Measurements from ENCODE around the gene ZBTB20. TPM values are rescaled to one million over a fixed set of nuclear protein-coding genes. Genes with fewer than 3 reads are reported as not detected.

Gene ZBTB20
- polyA plus RNA-seq, 1 donor from 2014 or later, result 4.8 TPM

DNA sequence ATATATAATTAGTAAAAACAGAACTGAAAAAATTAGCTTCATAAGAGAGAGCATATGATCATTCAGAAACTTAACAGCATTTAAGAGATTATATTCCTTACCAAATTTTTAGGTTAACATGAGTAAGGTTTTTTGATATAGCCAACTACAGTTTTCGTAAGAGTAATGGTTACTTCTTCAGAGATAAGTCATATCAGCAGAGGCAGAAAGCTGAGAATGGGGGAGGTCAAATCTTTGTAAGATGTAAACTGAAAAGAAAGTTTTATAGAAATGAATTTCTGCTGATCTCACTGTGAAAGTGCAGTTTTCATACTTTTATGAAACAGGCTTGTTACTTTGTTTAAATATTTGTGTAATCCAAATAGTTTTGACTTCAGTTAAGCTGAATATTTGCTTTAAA, 193.3 kb downstream of the ZBTB20 start:
- Histone ChIP-seq H3K79me2 (replicated peaks; ENCODE audit: insufficient read depth, low read length) (no peaks in the 10 kb centered on the region), H3K9me3 (ENCODE audit: low read length) (no peaks in the 10 kb centered on the region), H3K36me3 (ENCODE audit: insufficient read depth, low read length) (no peaks in the 10 kb centered on the region), H3K9me2 (ENCODE audit: insufficient read depth, low read length) (no peaks in the 10 kb centered on the region), H3F3A (ENCODE audit: insufficient read depth, low read length, poor library complexity, severe bottlenecking) (no peaks in the 10 kb centered on the region), H3K27me3 (ENCODE audit: insufficient read depth, low read depth, low read length) (no peaks in the 10 kb centered on the region), H3K4me2 (ENCODE audit: low read length) (no peak overlapping the region), H3K27ac (ENCODE audit: low read length) (no peak overlapping the region), H3K4me3 (ENCODE audit: low read length) (no peak overlapping the region), H4K20me1 (ENCODE audit: insufficient read depth) (no peaks in the 10 kb centered on the region), H3K9ac (ENCODE audit: low read length) (no peak overlapping the region), H2AFZ (ENCODE audit: low read depth, low read length) (no peak overlapping the region)
- TF ChIP-seq RAD21 (conservative IDR thresholded peaks at IDR 0.05) (no peak), EZH2 (IDR thresholded peaks at IDR 0.05; ENCODE audit: borderline replicate concordance, insufficient read depth, low read length, poor library complexity, severe bottlenecking) (no peak), POLR2AphosphoS5 (IDR thresholded peaks at IDR 0.05) (no peak), EP300 (conservative IDR thresholded peaks at IDR 0.05; ENCODE audit: poor library complexity, severe bottlenecking) (no peak), SMC3 (conservative IDR thresholded peaks at IDR 0.05; ENCODE audit: poor library complexity) (no peak), MXI1 (conservative IDR thresholded peaks at IDR 0.05; ENCODE audit: poor library complexity, severe bottlenecking) (no peak), TAF1 (IDR thresholded peaks at IDR 0.05; ENCODE audit: low read depth) (no peak)
- TF ChIP-seq, protein P1, sequence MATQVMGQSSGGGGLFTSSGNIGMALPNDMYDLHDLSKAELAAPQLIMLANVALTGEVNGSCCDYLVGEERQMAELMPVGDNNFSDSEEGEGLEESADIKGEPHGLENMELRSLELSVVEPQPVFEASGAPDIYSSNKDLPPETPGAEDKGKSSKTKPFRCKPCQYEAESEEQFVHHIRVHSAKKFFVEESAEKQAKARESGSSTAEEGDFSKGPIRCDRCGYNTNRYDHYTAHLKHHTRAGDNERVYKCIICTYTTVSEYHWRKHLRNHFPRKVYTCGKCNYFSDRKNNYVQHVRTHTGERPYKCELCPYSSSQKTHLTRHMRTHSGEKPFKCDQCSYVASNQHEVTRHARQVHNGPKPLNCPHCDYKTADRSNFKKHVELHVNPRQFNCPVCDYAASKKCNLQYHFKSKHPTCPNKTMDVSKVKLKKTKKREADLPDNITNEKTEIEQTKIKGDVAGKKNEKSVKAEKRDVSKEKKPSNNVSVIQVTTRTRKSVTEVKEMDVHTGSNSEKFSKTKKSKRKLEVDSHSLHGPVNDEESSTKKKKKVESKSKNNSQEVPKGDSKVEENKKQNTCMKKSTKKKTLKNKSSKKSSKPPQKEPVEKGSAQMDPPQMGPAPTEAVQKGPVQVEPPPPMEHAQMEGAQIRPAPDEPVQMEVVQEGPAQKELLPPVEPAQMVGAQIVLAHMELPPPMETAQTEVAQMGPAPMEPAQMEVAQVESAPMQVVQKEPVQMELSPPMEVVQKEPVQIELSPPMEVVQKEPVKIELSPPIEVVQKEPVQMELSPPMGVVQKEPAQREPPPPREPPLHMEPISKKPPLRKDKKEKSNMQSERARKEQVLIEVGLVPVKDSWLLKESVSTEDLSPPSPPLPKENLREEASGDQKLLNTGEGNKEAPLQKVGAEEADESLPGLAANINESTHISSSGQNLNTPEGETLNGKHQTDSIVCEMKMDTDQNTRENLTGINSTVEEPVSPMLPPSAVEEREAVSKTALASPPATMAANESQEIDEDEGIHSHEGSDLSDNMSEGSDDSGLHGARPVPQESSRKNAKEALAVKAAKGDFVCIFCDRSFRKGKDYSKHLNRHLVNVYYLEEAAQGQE (IDR thresholded peaks at IDR 0.05; ENCODE audit: borderline replicate concordance), result no peak
- TF ChIP-seq, protein P2, sequence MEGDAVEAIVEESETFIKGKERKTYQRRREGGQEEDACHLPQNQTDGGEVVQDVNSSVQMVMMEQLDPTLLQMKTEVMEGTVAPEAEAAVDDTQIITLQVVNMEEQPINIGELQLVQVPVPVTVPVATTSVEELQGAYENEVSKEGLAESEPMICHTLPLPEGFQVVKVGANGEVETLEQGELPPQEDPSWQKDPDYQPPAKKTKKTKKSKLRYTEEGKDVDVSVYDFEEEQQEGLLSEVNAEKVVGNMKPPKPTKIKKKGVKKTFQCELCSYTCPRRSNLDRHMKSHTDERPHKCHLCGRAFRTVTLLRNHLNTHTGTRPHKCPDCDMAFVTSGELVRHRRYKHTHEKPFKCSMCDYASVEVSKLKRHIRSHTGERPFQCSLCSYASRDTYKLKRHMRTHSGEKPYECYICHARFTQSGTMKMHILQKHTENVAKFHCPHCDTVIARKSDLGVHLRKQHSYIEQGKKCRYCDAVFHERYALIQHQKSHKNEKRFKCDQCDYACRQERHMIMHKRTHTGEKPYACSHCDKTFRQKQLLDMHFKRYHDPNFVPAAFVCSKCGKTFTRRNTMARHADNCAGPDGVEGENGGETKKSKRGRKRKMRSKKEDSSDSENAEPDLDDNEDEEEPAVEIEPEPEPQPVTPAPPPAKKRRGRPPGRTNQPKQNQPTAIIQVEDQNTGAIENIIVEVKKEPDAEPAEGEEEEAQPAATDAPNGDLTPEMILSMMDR (IDR thresholded peaks at IDR 0.05; ENCODE audit: poor library complexity, severe bottlenecking), result no peak

DNA sequence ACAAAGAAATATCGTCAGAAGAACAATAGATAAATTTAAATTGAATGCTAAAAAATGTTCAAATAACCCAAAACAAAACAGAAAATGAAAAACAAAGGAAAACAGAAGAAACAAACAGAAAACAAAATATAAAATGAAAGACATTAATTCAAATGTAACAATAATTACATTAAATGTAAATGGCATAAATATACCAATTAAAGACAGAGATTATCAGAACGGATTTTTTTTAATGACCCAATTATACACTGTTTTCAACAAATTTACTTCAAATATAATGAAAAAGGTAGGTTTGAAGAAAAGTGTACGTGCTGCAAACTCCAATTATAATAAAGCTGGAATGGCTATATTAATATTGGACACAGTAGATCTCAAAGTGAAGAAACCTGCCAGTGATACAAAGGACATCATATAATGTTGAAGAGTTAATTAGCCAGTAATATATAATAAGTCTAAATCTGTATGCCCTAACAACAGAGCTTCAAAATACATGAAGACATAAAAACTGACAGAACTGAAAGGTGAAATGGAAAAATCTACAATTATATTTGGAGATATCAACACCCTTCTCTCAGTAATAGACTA, 193.8 kb downstream of the ZBTB20 start:
- Histone ChIP-seq H3K79me2 (replicated peaks; ENCODE audit: insufficient read depth, low read length) (no peaks in the 10 kb centered on the region), H3K9me2 (ENCODE audit: insufficient read depth, low read length) (no peaks in the 10 kb centered on the region), H3F3A (ENCODE audit: insufficient read depth, low read length, poor library complexity, severe bottlenecking) (no peaks in the 10 kb centered on the region), H3K27me3 (ENCODE audit: insufficient read depth, low read depth, low read length) (no peaks in the 10 kb centered on the region), H3K4me2 (ENCODE audit: low read length) (no peak overlapping the region), H2AFZ (ENCODE audit: low read depth, low read length) (no peak overlapping the region), H3K4me3 (ENCODE audit: low read length) (no peak overlapping the region), H4K20me1 (ENCODE audit: insufficient read depth) (no peaks in the 10 kb centered on the region), H3K9me3 (ENCODE audit: low read length) (no peaks in the 10 kb centered on the region), H3K9ac (ENCODE audit: low read length) (no peak overlapping the region), H3K36me3 (ENCODE audit: insufficient read depth, low read length) (no peaks in the 10 kb centered on the region), H3K27ac (ENCODE audit: low read length) (no peak overlapping the region)
- no peak for TF ChIP-seq POLR2AphosphoS5 (IDR thresholded peaks at IDR 0.05)
- TF ChIP-seq EP300 (conservative IDR thresholded peaks at IDR 0.05; ENCODE audit: poor library complexity, severe bottlenecking), result no peak
- TF ChIP-seq EZH2 (IDR thresholded peaks at IDR 0.05; ENCODE audit: borderline replicate concordance, insufficient read depth, low read length, poor library complexity, severe bottlenecking), result no peak
- no peak for TF ChIP-seq RAD21 (conservative IDR thresholded peaks at IDR 0.05)
- no peak for TF ChIP-seq MXI1 (conservative IDR thresholded peaks at IDR 0.05; ENCODE audit: poor library complexity, severe bottlenecking)
- no peak for TF ChIP-seq SMC3 (conservative IDR thresholded peaks at IDR 0.05; ENCODE audit: poor library complexity)
- TF ChIP-seq, protein P1 (IDR thresholded peaks at IDR 0.05; ENCODE audit: borderline replicate concordance), result no peak
- TF ChIP-seq TAF1 (IDR thresholded peaks at IDR 0.05; ENCODE audit: low read depth), result no peak
- TF ChIP-seq, protein P2 (IDR thresholded peaks at IDR 0.05; ENCODE audit: poor library complexity, severe bottlenecking), result no peak

All from neural cell (in vitro differentiated cells).